Left renal cortex interstitium (tissue), 4 donors: ENCODE data around the gene BRINP3. TPM values are rescaled to one million over a fixed set of nuclear protein-coding genes. Genes with fewer than 3 reads are reported as not detected.

Source experiments
- DNase-seq, 4 donors: peaks; one replicate each; pipeline ENCODE4 v3.0.0-alpha.2; 2013; ENCODE audit warnings: low read depth in 4 of 4, low spot score in 2 of 4, missing footprints in 1 of 4
- polyA plus RNA-seq, 4 donors: library from polyadenylated mRNA; unstranded; fragments of 120-200 nt; gene quantifications; one replicate each; pipeline ENCODE4 v1.2.1, GENCODE V29; 2013; ENCODE audit not compliant: insufficient read length in 4 of 4

The BRINP3 gene
- polyA plus RNA-seq, 4 donors = 3.1 to 7.0 (median 5.0) TPM

- no peak for DNase-seq
Observed at GRCh38 chr1:190328361-190328760, 149.3 kb downstream of the BRINP3 start.

DNA sequence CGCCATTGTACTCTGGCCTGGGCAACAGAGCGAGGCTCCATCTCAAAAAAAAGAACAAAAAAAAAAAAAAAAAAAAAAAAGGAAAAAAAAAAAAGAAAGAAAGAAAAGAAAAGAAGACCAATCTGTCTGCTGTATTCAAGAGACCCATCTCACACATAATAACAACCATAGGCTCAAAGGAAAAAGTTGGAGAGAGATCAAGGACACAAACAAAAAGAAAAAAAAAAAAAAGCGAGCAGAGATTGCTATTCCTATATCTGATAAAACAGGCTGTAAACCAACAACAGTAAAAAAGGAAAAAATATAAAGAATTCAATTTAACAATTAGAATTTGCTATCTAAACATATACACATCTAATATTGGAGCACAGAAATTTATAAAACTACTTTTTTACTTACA is 150.4 kb downstream of the BRINP3 start:
- DNase-seq = no peak

- DNase-seq = no peak
Observed at GRCh38 chr1:190323530-190323929, 154.1 kb downstream of the BRINP3 start.

- DNase-seq = no peak
Observed at GRCh38 chr1:190322274-190322673, 155.4 kb downstream of the BRINP3 start.

- DNase-seq = no peak
Observed at GRCh38 chr1:190320952-190321351, 156.7 kb downstream of the BRINP3 start.

GRCh38 chr1:190312763-190313162 is 164.9 kb downstream of the BRINP3 start:
- no peak for DNase-seq

- no peak for DNase-seq
Observed at GRCh38 chr1:190303501-190303900, 174.2 kb downstream of the BRINP3 start.

GRCh38 chr1:190296453-190296852 is 181.2 kb downstream of the BRINP3 start:
- DNase-seq = no peak

GRCh38 chr1:190289897-190290296 is 187.8 kb downstream of the BRINP3 start:
- DNase-seq = no peak

DNA sequence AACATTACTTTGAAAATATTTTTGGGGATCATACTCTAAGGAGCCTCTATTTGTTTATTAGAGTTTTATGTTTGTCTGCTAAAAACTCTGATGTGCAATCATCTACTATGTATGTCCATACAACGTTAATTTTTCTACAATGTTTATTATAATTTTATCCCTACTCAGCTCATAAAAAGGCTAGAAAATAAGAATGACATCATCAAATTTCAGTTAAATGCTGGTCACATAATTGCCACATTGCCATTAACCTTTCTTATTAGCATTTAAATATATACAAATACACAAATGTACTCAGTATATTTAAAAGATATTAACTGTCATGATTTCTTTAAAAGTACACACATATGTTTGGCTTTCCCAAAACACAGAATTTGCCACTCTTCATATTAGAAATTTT is 191.6 kb downstream of the BRINP3 start:
- no peak for DNase-seq

DNA sequence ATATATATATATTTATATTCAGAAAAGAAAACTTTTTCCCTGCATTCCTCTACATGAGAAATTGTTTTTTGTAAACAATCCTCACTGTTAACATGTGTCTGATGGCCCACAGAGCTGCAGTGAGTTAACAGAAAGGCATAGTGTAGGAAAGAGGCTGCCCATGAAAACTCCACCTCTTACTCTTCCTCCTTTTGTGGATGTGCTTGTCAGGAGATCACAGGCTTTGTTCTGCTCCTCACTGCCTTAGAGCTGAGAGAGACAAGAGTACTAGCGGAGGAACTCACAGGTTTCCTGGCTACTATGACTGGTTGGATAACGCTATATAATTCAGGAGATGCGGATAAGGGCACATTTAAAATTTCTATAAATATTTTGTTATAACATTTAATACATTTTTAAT is 200.6 kb downstream of the BRINP3 start:
- no peak for DNase-seq

DNA sequence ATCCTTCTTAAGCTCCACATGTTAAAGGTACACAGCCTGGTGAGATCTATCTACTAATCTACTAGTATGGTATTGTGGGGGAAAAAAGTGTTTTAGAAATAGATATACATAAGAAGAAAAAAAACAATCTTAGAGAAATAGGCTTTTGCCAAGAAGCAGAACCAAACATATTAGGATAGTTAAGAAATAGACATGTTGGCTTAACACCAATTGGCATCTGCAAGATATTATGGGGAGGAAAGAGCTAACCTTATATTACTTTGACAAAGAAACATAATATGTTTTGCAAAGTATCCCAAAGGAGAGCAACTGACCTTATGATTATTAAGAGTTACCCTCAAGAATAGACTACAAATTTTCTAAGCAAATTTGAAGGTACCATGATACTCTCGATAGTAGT is 202.9 kb downstream of the BRINP3 start:
- no peak for DNase-seq

DNA sequence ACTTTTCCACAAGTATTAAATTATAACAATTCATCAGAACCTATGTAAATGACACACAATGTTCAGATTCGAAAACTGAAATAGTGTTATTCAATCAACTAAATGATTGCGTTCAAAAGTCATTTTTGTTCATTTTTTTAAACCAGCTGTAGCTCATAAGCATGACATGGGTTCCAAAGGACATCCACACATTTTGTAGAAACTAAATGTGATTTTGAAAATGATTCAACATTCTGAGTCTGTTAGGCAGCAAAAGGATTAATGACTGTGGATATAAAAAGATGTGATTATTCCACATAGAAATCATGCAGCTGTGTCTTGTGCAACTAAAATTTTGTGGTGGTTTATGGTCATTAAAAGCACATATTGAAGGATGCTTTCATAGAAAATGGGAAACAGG is 204.5 kb downstream of the BRINP3 start:
- DNase-seq = no peak

DNA sequence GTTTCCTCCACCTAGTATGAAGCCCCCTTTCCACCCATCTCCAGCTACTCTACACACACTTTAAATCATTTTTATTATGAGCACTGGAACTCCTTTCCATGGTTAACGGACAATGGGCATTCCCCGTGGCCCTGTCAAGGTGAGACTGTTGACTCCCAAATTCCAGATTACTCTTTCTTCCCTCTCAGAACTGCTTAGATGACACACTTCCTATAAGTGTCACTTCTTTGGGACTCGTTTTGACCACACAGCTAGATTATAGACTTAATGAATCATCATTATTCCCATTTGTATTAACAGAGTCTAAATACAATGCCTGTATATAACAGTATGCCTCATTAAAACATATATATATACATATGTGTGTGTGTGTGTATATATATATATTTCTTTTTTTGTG is 215.1 kb downstream of the BRINP3 start:
- DNase-seq = no peak

GRCh38 chr1:190259424-190259823 is 218.2 kb downstream of the BRINP3 start:
- no peak for DNase-seq

- DNase-seq = no peak
Observed at GRCh38 chr1:190258003-190258402, 219.7 kb downstream of the BRINP3 start.

DNA sequence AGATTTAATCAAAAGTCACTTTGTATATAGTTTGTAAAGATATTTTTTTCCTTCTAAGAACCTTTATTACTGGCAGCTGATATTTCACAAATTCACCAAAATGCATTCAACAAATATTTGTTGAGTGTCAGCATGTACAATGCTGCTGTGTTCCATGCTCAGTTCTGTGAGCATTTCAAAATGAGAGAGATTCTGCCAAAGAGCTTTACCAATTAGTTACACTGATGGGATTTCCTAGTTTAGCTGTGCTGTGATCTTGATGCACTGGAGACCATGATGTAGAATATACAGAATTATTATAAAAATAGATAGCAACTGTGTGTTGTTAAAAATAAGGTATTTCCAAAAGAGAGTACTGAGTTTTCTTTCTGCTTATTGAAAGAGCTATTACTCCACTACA is 225.6 kb downstream of the BRINP3 start:
- no peak for DNase-seq

- DNase-seq = no peak
Observed at GRCh38 chr1:190250368-190250767, 227.3 kb downstream of the BRINP3 start.

GRCh38 chr1:190244406-190244805 is 233.3 kb downstream of the BRINP3 start:
- DNase-seq = no peak

DNA sequence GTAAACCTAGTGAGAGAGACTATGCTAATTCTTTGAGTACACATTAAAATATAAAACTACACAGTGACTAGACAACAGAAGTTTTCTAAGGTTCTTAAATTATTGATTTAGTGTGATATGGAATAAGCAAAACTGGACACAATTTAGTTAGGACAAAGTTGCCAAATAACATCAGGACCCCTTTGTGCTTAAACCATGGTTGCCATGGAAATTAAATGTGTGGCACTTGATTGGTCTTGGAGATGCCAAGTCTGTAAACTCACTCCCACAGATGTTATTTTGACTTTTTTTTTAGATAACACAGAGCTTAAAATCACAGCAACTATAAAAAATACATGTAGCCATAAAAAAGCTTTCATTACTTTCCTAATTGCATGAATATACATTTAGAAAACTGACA is 234.6 kb downstream of the BRINP3 start:
- DNase-seq = no peak

DNA sequence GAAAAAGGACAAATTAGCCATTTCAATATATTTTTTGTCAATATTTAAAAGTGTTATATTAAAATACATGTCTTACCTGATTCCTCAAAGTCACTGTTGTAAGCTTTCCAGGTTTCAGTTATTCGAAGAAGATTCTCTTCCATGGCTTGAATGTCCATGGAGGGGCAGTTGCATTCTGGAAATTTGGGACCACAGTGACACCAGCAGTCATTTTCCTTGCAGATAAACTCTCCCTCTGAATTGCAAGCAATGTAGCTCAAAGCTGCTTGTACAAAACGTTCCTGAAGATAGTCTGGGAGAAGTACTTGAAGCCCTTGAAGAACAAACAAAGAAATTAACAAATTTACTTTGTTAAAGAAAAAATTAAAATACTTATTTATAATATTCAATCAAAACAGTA is 251.7 kb downstream of the BRINP3 start:
- DNase-seq = no peak

GRCh38 chr1:190212450-190212849 is 265.2 kb downstream of the BRINP3 start:
- DNase-seq = no peak

- no peak for DNase-seq
Observed at GRCh38 chr1:190207733-190208132, 269.9 kb downstream of the BRINP3 start.

GRCh38 chr1:190205713-190206112 is 272.0 kb downstream of the BRINP3 start:
- DNase-seq = no peak
